ENCODE data around the gene TOMT.

DNA sequence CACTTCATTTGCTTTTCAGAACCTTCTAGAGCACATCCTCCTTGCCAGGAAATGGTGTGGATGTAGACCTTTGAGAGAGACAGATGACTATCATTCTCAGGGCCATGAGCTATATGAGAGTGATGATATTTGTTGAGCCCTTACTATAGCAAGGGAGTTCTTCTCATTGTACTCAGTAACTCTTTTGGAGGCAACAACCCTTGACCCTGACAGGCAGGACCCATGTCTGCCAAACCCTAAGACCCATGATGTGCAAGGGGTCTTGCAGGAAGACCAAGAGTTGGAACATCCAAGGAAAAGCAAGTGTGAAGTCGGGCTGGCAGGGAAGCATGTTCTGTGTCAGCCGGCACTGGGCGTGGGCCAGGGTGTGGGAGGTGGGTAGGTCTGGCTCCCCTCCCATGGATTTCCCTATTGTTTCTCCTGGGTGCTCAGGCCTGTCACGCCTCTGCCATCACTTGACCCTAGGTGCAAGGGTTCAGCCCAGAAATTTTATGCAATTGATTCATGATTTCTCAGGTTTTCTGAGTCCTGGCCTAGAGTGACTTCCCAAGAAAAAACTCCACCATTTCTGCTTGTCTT is 31.0 kb downstream of the TOMT start:
- TF ChIP-seq, protein P1, sequence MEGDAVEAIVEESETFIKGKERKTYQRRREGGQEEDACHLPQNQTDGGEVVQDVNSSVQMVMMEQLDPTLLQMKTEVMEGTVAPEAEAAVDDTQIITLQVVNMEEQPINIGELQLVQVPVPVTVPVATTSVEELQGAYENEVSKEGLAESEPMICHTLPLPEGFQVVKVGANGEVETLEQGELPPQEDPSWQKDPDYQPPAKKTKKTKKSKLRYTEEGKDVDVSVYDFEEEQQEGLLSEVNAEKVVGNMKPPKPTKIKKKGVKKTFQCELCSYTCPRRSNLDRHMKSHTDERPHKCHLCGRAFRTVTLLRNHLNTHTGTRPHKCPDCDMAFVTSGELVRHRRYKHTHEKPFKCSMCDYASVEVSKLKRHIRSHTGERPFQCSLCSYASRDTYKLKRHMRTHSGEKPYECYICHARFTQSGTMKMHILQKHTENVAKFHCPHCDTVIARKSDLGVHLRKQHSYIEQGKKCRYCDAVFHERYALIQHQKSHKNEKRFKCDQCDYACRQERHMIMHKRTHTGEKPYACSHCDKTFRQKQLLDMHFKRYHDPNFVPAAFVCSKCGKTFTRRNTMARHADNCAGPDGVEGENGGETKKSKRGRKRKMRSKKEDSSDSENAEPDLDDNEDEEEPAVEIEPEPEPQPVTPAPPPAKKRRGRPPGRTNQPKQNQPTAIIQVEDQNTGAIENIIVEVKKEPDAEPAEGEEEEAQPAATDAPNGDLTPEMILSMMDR (IDR thresholded peaks at IDR 0.05; ENCODE audit: extremely low read depth in 1 of 2, insufficient read depth in 1 of 2, low read depth in 1 of 2, low read length in 2 of 2), result no peak
- TF ChIP-seq POLR2AphosphoS5 (IDR thresholded peaks at IDR 0.05; ENCODE audit: insufficient read depth, low read depth, low read length), result no peak
- no peak for TF ChIP-seq FOS (IDR thresholded peaks at IDR 0.05; ENCODE audit: borderline replicate concordance, insufficient read depth, low read length)
- TF ChIP-seq EZH2 (IDR thresholded peaks at IDR 0.05; ENCODE audit: borderline replicate concordance, low read depth, low read length, severe bottlenecking), result no peak
- TF ChIP-seq POLR2A (IDR thresholded peaks at IDR 0.05; ENCODE audit: low read depth, low read length), result no peak
- TF ChIP-seq, protein P2, sequence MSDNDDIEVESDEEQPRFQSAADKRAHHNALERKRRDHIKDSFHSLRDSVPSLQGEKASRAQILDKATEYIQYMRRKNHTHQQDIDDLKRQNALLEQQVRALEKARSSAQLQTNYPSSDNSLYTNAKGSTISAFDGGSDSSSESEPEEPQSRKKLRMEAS (IDR thresholded peaks at IDR 0.05; ENCODE audit: insufficient read depth, insufficient read length), result no peak
- TF ChIP-seq MYC (IDR thresholded peaks at IDR 0.05; ENCODE audit: low read depth, low read length), result no peak
- TF ChIP-seq GATA2 (IDR thresholded peaks at IDR 0.05; ENCODE audit: insufficient read depth, insufficient read length, low read depth, low read length), result no peak
- TF ChIP-seq JUN (IDR thresholded peaks at IDR 0.05; ENCODE audit: borderline replicate concordance, insufficient read depth, insufficient read length, low read depth), result no peak

All from endothelial cell of umbilical vein (primary cell).